ENCODE results near the gene TAF7L. TPM values are rescaled to one million over a fixed set of nuclear protein-coding genes. Genes with fewer than 3 reads are reported as not detected.

TAF7L gene
- total RNA-seq, 1 experiment from 2014 or later: 0.22 TPM

DNA sequence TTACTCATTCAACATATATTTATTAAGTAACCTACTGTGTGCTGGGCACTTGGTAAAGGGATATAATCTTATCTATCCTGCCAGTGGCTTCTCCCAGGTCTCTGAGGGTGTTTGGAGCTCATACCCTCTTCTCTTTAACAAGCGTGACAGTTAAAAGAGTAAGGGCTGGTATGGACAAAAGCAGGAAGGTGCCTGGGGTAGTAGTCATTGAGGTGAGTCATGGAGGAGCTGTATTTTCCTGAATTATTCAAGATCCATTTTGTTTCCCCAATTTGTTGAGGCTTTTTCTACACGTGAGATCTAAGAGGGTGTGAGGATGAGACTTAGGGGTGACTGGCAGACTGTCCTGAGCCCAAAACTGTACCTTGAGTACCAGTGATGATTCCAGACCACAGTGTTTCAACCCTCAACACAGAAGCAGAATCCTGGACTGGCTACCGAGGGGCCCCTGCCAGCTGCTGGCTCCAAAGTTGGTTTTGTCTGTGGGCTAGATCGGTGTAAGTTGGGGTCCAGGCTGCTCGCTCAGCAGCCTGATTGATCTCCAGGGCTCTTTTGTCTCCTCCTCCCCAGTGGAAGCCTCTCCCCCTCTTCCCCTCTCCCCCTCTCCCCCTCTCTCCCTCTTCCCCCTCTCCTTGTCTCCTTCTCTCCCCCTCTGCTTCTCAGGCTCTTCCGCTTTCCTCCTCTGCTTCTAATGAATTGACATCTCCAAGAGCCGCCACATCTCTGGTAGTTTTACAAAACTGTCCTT, 71.8 kb downstream of the TAF7L start, which contains the start of gene DRP2 (continued):
- TF ChIP-seq CBX3 (IDR thresholded peaks at IDR 0.05; ENCODE audit: low read depth) (no peak), SRF (IDR thresholded peaks at IDR 0.05; ENCODE audit: low read depth) (no peak), ELF1 (IDR thresholded peaks at IDR 0.05; ENCODE audit: borderline replicate concordance, low read depth) (no peak)

Other genes starting within 250 kb of the TAF7L start
- 9.5 TPM for gene TRMT2B, start 239.2 kb downstream of the TAF7L start, total RNA-seq (2021; ENCODE audit: unreplicated experiment)
- not detected for gene TMEM35A, start 212.5 kb downstream of the TAF7L start, total RNA-seq (2021; ENCODE audit: unreplicated experiment)
- 15.3 TPM for gene CENPI, start 193.1 kb downstream of the TAF7L start, total RNA-seq (2021; ENCODE audit: unreplicated experiment)
- 0.64 TPM for gene DRP2, start 71.5 kb downstream of the TAF7L start, total RNA-seq (2021; ENCODE audit: unreplicated experiment)
- 24.9 TPM for gene TIMM8A, start 57.4 kb upstream of the TAF7L start, total RNA-seq (2021; ENCODE audit: unreplicated experiment)
- gene BTK, start 94.9 kb upstream of the TAF7L start, total RNA-seq (2021; ENCODE audit: unreplicated experiment): 0.37 TPM
- 360 TPM for gene RPL36A, start 99.7 kb upstream of the TAF7L start, total RNA-seq (2021; ENCODE audit: unreplicated experiment)
- 40.8 TPM for gene GLA, start 116.6 kb upstream of the TAF7L start, total RNA-seq (2021; ENCODE audit: unreplicated experiment)
- gene HNRNPH2, start 116.9 kb upstream of the TAF7L start, total RNA-seq (2021; ENCODE audit: unreplicated experiment): 49.8 TPM
- 0.15 TPM for gene ARMCX4, start 194.1 kb upstream of the TAF7L start, total RNA-seq (2021; ENCODE audit: unreplicated experiment)